ENCODE measurements around the gene TP73.

TP73 gene

GRCh38 chr1:3646596-3646995 lies 5.7 kb upstream of the TP73 start:
- ChIA-PET CTCF (no interaction called here), POLR2A (no interaction called here)
- no peak for DNase-seq (ENCODE audit: extremely low spot score)
- TF ChIP-seq FOXK2 (IDR thresholded peaks at IDR 0.05) (no peak), CTBP1 (IDR thresholded peaks at IDR 0.05; ENCODE audit: borderline replicate concordance) (no peak), SP1 (IDR thresholded peaks at IDR 0.05) (no peak), ZNF384 (IDR thresholded peaks at IDR 0.05) (no peak), LEF1 (IDR thresholded peaks at IDR 0.05; ENCODE audit: borderline replicate concordance) (no peak)

DNA sequence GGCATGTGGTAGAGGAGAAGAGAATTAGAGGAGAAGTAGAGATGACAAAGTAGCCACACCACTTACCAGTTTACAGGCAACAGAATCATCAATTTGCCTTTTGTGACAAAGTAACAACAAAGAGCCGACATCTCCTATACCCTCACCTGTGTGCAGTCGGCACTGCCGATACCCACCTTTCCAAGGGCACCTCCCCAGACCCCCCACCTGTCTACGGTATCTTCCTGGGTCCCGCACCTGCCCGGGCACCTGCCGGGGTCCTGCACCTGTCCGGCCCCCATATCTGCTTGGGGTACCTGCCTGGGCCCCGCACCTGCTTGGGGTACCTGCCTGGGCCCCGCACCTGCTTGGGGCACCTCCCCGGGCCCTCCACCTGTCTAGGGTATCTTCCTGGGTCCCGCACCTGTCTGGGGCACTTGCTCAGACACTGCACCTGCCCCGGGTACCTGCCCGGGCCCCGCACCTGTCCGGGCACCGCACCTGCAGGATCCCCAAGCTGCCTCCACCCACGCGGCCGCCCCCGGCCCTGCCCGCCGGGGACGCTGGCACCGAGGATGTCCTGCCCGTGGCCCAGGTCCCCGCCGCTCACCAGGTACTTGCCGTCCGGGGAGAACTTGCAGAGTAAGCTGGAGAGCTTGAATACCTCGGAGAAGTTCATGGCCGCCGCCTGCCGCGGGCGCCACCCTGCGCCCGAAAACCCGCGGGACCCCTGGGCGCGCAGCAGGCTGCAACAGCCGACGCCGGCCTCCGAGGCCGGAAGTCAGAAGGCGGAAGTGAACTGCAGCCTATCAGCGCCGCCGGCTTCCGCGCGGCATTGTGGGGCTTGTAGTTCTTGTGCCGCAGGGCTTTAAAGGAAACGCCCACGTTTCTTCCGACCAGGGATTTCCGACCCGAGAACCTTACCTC lies 2.7 kb upstream of the TP73 start, which contains the start of gene WRAP73:
Gene WRAP73, minus strand, starts transcription at position 762 of the 906 bp plus-strand sequence. Its CDS starts 104 bp downstream, at position 658.
- DNase-seq (ENCODE audit: extremely low spot score), result peak; percentile 91
- CTCF ChIA-PET, result no interaction called here
- TF ChIP-seq L3MBTL2 (conservative IDR thresholded peaks at IDR 0.05), result peak; percentile 71
- no peak for TF ChIP-seq BHLHE40 (IDR thresholded peaks at IDR 0.05; ENCODE audit: borderline replicate concordance)
- TF ChIP-seq HDGF (IDR thresholded peaks at IDR 0.05; ENCODE audit: borderline replicate concordance), result no peak
- no peak for TF ChIP-seq SP1 (IDR thresholded peaks at IDR 0.05)
- no peak for TF ChIP-seq NFRKB (IDR thresholded peaks at IDR 0.05)
- peak; percentile 78 for TF ChIP-seq ELF4 (IDR thresholded peaks at IDR 0.05)
- POLR2A ChIA-PET, result interaction anchor here (0.9 to 1.4 kb wide), 2 partner anchors 20 to 31 kb away, joined by 3 read pairs; no protein-coding TSS in a partner anchor

DNA sequence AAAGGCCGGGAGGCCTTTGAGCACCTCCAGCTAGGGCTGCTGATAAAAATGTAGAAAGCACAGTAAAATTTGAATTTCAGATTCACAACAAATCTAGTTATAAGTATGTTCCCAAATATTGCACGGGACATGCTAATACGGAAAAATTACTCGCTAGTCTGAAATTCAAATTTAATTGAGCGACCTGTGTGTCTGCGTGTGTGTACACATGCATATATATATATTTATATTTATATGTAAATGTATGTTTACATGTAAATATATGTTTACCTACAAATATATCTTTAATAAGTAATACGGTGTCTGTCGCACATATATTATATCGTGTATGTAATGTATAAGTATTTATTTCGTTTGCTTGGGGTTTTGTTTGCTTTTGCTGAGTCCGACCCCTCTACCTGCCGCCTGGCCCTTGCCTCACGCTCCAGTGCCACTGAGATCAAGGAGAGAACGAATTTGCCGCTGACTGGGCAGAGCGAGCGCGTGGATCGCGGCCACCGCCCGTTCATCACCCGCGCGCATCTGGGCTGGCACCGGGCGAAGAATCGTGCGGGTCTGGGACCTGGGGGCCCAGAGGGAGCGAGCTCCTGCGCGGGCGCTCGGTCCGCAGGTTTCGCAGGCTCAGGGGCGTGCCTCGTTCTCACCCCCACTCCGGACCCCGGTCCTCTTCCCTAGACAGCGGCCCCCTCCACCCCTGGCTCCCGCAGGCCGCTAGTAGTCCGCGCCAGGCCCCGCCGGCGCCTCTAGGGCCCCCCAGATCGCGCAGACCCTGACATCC lies 1.9 kb upstream of the TP73 start:
- TF ChIP-seq FOXM1 (IDR thresholded peaks at IDR 0.05; ENCODE audit: borderline replicate concordance) (no peak), FOXA1 (IDR thresholded peaks at IDR 0.05) (no peak), FOXK2 (IDR thresholded peaks at IDR 0.05) (no peak)
- CTCF ChIA-PET, result no interaction called here
- DNase-seq (ENCODE audit: extremely low spot score), result no peak
- POLR2A ChIA-PET, result interaction anchor here (0.9 to 1.4 kb wide), 2 partner anchors 21 to 30 kb away, joined by 3 read pairs; no protein-coding TSS in a partner anchor

- DNase-seq (ENCODE audit: extremely low spot score), result no peak
- ChIA-PET POLR2A (interaction anchor here (1.0 to 1.4 kb wide), 3 partner anchors 15 to 52 kb away, joined by 3 to 5 read pairs (median 3); no protein-coding TSS in a partner anchor), CTCF (no interaction called here)
- TF ChIP-seq ZNF384 (IDR thresholded peaks at IDR 0.05) (no peak), ELF4 (IDR thresholded peaks at IDR 0.05) (no peak), ARNT (IDR thresholded peaks at IDR 0.05) (no peak), FOXK2 (IDR thresholded peaks at IDR 0.05) (no peak), FOXM1 (IDR thresholded peaks at IDR 0.05; ENCODE audit: borderline replicate concordance) (no peak), L3MBTL2 (conservative IDR thresholded peaks at IDR 0.05) (no peak), FOXA1 (IDR thresholded peaks at IDR 0.05) (no peak), HDGF (IDR thresholded peaks at IDR 0.05; ENCODE audit: borderline replicate concordance) (no peak), CTBP1 (IDR thresholded peaks at IDR 0.05; ENCODE audit: borderline replicate concordance) (no peak), SUZ12 (IDR thresholded peaks at IDR 0.05) (no peak), NFRKB (IDR thresholded peaks at IDR 0.05) (no peak), SP1 (IDR thresholded peaks at IDR 0.05) (no peak), BHLHE40 (IDR thresholded peaks at IDR 0.05; ENCODE audit: borderline replicate concordance) (no peak)
- TF ChIP-seq, protein P1, sequence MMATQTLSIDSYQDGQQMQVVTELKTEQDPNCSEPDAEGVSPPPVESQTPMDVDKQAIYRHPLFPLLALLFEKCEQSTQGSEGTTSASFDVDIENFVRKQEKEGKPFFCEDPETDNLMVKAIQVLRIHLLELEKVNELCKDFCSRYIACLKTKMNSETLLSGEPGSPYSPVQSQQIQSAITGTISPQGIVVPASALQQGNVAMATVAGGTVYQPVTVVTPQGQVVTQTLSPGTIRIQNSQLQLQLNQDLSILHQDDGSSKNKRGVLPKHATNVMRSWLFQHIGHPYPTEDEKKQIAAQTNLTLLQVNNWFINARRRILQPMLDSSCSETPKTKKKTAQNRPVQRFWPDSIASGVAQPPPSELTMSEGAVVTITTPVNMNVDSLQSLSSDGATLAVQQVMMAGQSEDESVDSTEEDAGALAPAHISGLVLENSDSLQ (IDR thresholded peaks at IDR 0.05), result no peak
Measured at GRCh38 chr1:3651026-3651929, 1.0 kb upstream of the TP73 start.

- DNase-seq (ENCODE audit: extremely low spot score), result peak; percentile 53
- ChIA-PET POLR2A (interaction anchor here (0.8 to 1.4 kb wide), 5 partner anchors 10 to 54 kb away, joined by 3 to 5 read pairs (median 3); no protein-coding TSS in a partner anchor), CTCF (interaction anchor here (0.8 to 1.1 kb wide), 2 partner anchors 34 to 72 kb away, joined by 3 read pairs; no protein-coding TSS in a partner anchor)
Measured at GRCh38 chr1:3652548-3653285, 401 bp downstream of the TP73 start.

More at GRCh38 chr1:3652548-3653285, 401 bp downstream of the TP73 start:
- TF ChIP-seq SUZ12 (IDR thresholded peaks at IDR 0.05) (no peak), SP1 (IDR thresholded peaks at IDR 0.05) (no peak), CTBP1 (IDR thresholded peaks at IDR 0.05; ENCODE audit: borderline replicate concordance) (no peak), FOXK2 (IDR thresholded peaks at IDR 0.05) (no peak), LEF1 (IDR thresholded peaks at IDR 0.05; ENCODE audit: borderline replicate concordance) (no peak), FOXM1 (IDR thresholded peaks at IDR 0.05; ENCODE audit: borderline replicate concordance) (no peak), ZNF384 (IDR thresholded peaks at IDR 0.05) (no peak), NFRKB (IDR thresholded peaks at IDR 0.05) (no peak), TARDBP (IDR thresholded peaks at IDR 0.05) (no peak), ARNT (IDR thresholded peaks at IDR 0.05) (no peak), HDGF (IDR thresholded peaks at IDR 0.05; ENCODE audit: borderline replicate concordance) (no peak), FOXA1 (IDR thresholded peaks at IDR 0.05) (no peak), BHLHE40 (IDR thresholded peaks at IDR 0.05; ENCODE audit: borderline replicate concordance) (no peak), L3MBTL2 (conservative IDR thresholded peaks at IDR 0.05) (no peak), ELF4 (IDR thresholded peaks at IDR 0.05) (no peak)
- TF ChIP-seq, protein P1 (IDR thresholded peaks at IDR 0.05), result no peak

Data from HEK293T (cell line).